GM19351 (cell line): Measurements from ENCODE around the gene TM7SF2.
A peak's percentile ranks its signal among the peaks of the same experiment; 100 is the strongest.

Experiments used
- ATAC-seq: cut with Tn5 transposase; IDR thresholded peaks from one replicate; pipeline ENCODE4 v1.9.1; 2021; ENCODE audit warnings: mild to moderate bottlenecking, moderate library complexity; ENCODE audit not compliant: unreplicated experiment

TM7SF2 gene

DNA sequence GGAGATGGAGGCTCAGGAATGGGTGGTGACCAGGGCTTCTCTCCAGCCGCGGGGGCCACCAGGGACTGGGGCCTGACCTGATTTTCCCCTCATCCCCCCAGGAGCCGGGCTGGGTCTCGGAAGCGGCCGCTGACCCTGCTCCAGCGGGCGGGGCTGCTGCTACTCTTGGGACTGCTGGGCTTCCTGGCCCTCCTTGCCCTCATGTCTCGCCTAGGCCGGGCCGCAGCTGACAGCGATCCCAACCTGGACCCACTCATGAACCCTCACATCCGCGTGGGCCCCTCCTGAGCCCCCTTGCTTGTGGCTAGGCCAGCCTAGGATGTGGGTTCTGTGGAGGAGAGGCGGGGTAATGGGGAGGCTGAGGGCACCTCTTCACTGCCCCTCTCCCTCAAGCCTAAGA is 23.8 kb upstream of the TM7SF2 start:
- ATAC-seq: no peak

DNA sequence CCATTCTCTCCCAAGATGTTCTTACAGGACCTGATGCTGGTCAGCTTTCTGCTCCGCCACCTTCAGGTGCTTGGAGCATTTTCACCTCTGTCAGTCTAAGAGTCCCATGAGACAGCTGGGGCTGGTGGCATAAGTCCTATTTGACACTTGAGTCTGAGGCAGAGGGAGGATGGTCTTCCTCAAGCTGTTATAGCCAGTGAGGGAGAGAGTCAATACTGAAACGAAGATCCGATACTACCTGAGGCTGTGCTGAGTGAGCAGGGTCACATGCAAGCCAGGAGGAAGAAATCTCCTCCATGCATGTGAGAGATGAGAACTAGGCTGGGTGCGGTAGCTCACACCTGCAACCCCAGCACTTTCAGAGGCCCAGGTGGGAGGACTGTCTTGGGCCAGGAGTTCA is 22.1 kb upstream of the TM7SF2 start:
- no peak for ATAC-seq

DNA sequence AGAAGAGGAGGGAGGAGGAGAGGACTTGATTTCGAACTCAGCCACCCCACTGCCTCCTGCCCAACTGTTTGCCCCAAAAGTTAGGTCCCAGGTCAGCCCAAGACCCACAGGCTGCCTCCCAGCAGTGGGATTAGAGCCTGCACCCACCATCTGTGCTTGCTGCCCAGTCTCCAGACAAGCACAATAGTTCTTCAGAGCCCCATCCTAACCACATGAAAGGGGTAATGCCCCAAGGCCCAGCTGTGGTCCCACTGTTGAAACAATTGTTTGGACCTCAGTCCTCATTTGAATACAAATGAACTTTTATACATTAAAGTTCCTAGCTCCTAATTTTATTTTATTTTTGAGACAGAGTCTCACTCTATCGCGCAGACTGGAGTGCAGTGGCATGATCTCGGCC is 21.0 kb upstream of the TM7SF2 start:
- no peak for ATAC-seq

DNA sequence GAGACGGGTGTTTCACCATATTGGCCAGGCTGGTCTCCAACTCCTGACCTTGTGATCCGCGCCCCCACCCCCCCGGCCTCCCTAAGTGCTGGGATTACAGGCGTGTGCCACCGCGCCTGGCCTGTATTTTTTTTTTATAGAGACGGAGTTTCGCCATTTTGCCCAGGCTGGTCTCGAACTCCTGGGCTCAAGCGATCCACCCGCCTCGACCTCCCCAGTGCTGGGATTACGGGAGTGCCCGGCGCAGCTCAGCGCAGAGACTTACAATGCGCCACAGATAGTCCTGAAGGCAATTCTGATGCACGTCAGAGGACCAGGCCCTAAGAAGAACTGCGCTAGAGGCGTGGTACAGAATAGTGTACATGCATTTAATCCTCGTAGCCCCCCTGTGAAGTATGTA is 16.2 kb upstream of the TM7SF2 start:
- no peak for ATAC-seq

DNA sequence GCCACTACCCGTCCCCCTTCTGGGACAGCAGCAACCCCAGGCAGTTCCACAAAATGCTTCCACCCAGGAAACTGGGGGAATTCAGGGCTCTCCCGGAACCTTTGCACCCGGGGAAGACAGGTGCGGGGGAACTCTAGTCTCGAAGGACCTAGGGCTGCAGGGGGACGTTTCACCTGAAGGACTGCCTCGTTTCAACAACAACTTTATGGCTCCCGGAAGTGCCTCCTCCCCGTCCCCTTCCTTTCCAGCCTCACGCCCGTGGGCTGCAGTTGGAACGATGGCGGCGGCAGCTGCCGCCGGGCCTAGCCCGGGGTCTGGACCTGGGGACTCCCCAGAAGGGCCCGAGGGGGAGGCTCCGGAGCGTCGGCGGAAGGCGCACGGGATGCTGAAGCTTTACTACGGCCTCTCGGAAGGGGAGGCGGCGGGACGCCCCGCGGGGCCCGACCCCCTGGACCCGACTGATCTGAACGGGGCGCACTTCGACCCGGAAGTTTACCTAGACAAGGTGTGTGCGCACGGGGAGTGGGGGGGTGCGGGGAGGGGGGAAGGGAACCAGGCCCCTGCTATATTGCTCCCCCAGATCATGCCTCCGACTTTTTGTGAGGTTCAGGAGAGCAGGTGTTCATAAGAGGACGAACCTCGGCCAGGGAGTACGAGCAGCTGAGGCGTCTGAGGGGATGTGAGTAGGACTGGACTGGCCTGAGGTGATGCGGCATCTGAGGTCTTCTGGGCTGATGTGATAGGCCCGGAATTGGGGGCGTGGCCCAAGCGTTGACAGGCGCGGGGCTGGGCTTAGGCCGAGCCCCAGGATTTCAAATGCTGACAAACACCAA is 15.5 kb upstream of the TM7SF2 start, which contains the start of gene VPS51:
Gene VPS51, plus strand, starts transcription at position 241 of the 833 bp plus-strand sequence. Its CDS starts 37 bp downstream, at position 278.
- ATAC-seq: peak; percentile 92

GRCh38 chr11:65096926-65097325 is 14.7 kb upstream of the TM7SF2 start:
- no peak for ATAC-seq

- ATAC-seq: no peak
Measured at GRCh38 chr11:65100674-65101350, 10.9 kb upstream of the TM7SF2 start.

GRCh38 chr11:65102142-65103095 is 9.3 kb upstream of the TM7SF2 start:
- no peak for ATAC-seq

- no peak for ATAC-seq
Measured at GRCh38 chr11:65103476-65103875, 8.2 kb upstream of the TM7SF2 start.

DNA sequence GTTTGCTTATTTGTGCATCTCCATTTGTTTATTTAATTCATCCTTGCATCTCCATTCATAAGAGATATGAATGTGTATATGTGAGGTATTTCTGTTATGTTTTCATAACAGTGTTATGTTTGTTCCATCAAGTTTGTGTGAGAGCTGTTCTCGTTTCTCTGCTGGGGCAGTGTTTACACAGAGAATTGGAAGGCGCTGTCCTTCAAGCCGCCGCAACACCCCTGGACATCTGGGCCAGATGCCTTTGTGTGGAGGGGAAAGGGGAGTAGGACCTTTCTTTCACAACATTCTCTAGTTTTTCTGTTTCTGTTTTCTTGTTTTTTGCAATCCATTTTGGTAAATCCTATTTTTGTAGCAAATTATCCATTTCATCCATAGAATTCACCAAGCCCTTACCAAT is 7.0 kb upstream of the TM7SF2 start:
- no peak for ATAC-seq

- ATAC-seq: no peak
Measured at GRCh38 chr11:65107078-65107477, 4.6 kb upstream of the TM7SF2 start.

GRCh38 chr11:65107751-65108468 is 3.8 kb upstream of the TM7SF2 start:
- ATAC-seq: no peak

DNA sequence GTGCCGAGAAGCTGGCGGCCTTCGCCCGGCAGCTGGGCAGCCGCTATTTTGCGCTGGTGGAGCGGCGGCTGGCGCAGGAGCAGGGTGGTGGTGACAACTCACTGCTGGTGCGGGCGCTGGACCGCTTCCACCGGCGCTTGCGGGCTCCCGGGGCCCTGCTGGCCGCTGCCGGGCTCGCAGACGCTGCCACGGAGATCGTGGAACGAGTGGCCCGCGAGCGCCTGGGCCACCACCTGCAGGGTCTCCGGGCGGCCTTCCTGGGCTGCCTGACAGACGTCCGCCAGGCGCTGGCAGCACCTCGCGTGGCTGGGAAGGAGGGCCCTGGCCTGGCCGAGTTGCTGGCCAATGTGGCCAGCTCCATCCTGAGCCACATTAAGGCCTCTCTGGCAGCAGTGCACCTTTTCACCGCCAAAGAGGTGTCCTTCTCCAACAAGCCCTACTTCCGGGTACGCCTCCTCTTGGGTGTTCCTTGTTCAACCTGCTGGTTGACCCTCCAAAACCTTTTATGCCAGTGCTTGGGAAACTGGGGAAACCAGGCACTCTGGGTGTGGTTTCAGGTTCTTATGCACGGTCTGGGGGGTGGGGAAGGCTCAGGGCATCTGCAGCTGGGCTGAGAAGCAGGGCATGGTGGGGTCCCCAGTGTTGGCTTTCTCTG is 3.1 kb upstream of the TM7SF2 start:
- ATAC-seq: no peak

- no peak for ATAC-seq
Measured at GRCh38 chr11:65109231-65110198, 2.2 kb upstream of the TM7SF2 start.

DNA sequence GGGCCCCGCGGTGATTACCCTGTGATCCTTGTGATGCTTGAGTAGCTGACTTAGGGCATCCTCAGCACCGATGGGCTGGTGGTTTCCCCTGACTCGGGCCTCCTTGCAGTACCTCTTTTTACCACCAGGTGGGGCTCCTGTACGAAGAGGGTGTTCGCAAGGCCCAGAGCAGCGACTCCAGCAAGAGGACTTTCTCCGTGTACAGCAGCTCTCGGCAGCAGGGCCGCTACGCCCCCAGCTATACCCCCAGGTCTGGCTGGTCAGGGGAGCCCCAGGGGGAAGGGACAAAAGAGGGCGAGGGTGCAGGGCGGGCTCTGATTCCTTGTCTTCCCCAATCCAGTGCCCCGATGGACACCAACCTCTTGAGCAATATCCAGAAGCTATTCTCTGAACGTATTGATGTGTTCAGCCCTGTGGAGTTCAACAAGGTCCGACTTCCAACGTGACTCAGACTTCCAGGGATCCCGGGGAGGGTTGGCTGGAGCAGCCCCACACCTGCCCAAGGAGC is 1.3 kb upstream of the TM7SF2 start:
- peak; percentile 35 for ATAC-seq

- no peak for ATAC-seq
Measured at GRCh38 chr11:65111159-65111743, 421 bp upstream of the TM7SF2 start.

GRCh38 chr11:65112546-65113360 is 1.1 kb downstream of the TM7SF2 start:
- ATAC-seq: peak; percentile 37
